ENCODE data around the gene PMFBP1. TPM values are rescaled to one million over a fixed set of nuclear protein-coding genes. Genes with fewer than 3 reads are reported as not detected.

PMFBP1 gene
- total and polyA plus RNA-seq, 12 donors, result 0.26 to 1.6 (median 0.45) TPM; not detected in 8

GRCh38 chr16:72210555-72210954 lies 38.6 kb upstream of the PMFBP1 start:
- ATAC-seq (no peak), DNase-seq (no peak)
- intact Hi-C loops (cut with DNase I), result no loop called here
- Histone ChIP-seq H3K36me3 (no peaks in the 10 kb centered on the region), H3K27ac (no peak overlapping the region), H3K4me3 (no peak overlapping the region), H3K9me3 (peaks cover 0 to 13% (median 0%) of the 10 kb centered on the region in 11 donors), H3K27me3 (no peaks in the 10 kb centered on the region), H3K4me1 (peaks cover 0 to 3% (median 0%) of the 10 kb centered on the region in 9 donors)
- WGBS, 2 donors, result 88 to 89% methylated on average over 3 of the region's 3 CpGs
- TF ChIP-seq, protein P1, sequence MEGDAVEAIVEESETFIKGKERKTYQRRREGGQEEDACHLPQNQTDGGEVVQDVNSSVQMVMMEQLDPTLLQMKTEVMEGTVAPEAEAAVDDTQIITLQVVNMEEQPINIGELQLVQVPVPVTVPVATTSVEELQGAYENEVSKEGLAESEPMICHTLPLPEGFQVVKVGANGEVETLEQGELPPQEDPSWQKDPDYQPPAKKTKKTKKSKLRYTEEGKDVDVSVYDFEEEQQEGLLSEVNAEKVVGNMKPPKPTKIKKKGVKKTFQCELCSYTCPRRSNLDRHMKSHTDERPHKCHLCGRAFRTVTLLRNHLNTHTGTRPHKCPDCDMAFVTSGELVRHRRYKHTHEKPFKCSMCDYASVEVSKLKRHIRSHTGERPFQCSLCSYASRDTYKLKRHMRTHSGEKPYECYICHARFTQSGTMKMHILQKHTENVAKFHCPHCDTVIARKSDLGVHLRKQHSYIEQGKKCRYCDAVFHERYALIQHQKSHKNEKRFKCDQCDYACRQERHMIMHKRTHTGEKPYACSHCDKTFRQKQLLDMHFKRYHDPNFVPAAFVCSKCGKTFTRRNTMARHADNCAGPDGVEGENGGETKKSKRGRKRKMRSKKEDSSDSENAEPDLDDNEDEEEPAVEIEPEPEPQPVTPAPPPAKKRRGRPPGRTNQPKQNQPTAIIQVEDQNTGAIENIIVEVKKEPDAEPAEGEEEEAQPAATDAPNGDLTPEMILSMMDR (IDR thresholded peaks at IDR 0.05), result no peak

- Histone ChIP-seq H3K9me3 (peaks cover 0 to 10% (median 0%) of the 10 kb centered on the region in 11 donors), H3K36me3 (no peaks in the 10 kb centered on the region), H3K27ac (no peak overlapping the region), H3K4me3 (no peak overlapping the region), H3K4me1 (peaks cover 0 to 3% (median 0%) of the 10 kb centered on the region in 9 donors), H3K27me3 (no peaks in the 10 kb centered on the region)
- TF ChIP-seq, protein P1 (IDR thresholded peaks at IDR 0.05), result no peak
- DNase-seq (no peak), ATAC-seq (no peak)
- intact Hi-C loops (cut with DNase I), result no loop called here
- 95% methylated on average over 3 of the region's 3 CpGs for WGBS, 2 donors
These were observed 38.1 kb upstream of the PMFBP1 start for GRCh38 chr16:72210072-72210471.

DNA sequence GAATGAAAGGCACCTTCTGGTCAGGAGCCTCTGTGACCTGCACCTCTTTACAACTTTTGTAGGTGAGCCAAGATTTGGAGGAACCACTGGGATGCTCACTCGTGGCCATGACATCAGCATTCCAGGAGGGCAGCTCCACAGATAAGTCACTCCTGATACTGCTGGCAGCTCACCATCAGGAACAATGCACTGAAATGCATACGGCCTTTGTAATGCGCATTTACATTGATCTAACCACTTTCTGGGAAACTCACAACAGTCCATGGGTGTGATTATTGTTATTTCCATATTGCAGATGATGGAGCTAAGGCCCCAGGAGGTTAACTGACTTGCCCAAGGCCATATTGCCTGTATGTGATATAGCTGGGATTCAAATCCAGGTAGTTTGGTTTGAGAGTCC lies 34.3 kb upstream of the PMFBP1 start:
- 60 to 73% methylated on average over 3 of the region's 3 CpGs for WGBS, 2 donors
- DNase-seq, result no peak
- H3K9me3 ChIP-seq, result no peaks in the 10 kb centered on the region
- intact Hi-C loops (cut with DNase I), result no loop called here
- no peak for ATAC-seq
- H3K36me3 ChIP-seq, result no peaks in the 10 kb centered on the region
- peaks cover 0 to 20% (median 3%) of the 10 kb centered on the region in 7 donors for H3K27me3 ChIP-seq
- H3K4me3 ChIP-seq, result no peak overlapping the region
- peaks cover 0 to 16% (median 0%) of the 10 kb centered on the region in 9 donors for H3K4me1 ChIP-seq
- no peak overlapping the region for H3K27ac ChIP-seq
- TF ChIP-seq, protein P1 (IDR thresholded peaks at IDR 0.05), result no peak

- Histone ChIP-seq H3K4me1 (peaks cover 0 to 15% (median 0%) of the 10 kb centered on the region in 9 donors), H3K4me3 (no peak overlapping the region), H3K36me3 (no peaks in the 10 kb centered on the region), H3K9me3 (no peaks in the 10 kb centered on the region), H3K27me3 (peaks cover 0 to 36% (median 4%) of the 10 kb centered on the region in 7 donors), H3K27ac (peak overlapping the region in 8 of 10 donors; percentile 39 to 87 (median 60))
- DNase-seq (peak in 1 of 2 donors; percentile 16), ATAC-seq (peak in 7 of 8 donors; percentile 57 to 86 (median 74))
- intact Hi-C loops (cut with DNase I), result no loop called here
- whole genome bisulfite sequencing, 2 donors, result 41 to 45% methylated on average over 6 of the region's 6 CpGs
- TF ChIP-seq, protein P1 (IDR thresholded peaks at IDR 0.05), result no peak
These were observed 31.4 kb upstream of the PMFBP1 start for GRCh38 chr16:72203401-72203800.

Measured in heart right ventricle (tissue), 16 donors.